GM06990 (cell line): ENCODE measurements around the gene TUBB3.

Experiments used
- DNase-seq: peaks from one replicate; pipeline ENCODE4 v3.0.0-alpha.2; 2011; ENCODE audit not compliant: insufficient read length; ENCODE audit errors: extremely low read depth
- H3K27me3 ChIP-seq: replicated peaks from 2 replicates; pipeline ENCODE4 v1.6.0; 2011; ENCODE audit warnings: low read length; ENCODE audit not compliant: control insufficient read depth, insufficient read depth
- H3K36me3 ChIP-seq: 2 replicates; pipeline ENCODE4 v1.5.1; 2011; ENCODE audit warnings: low read length; ENCODE audit not compliant: control insufficient read depth, insufficient read depth
- H3K4me3 ChIP-seq: replicated peaks from 2 replicates; pipeline ENCODE4 v1.5.1; 2011; ENCODE audit warnings: low read depth, mild to moderate bottlenecking, control low read depth, low read length
- TF ChIP-seq, protein P1 (sequence below): IDR thresholded peaks from 2 replicates; pipeline ENCODE4 v1.5.1; 2011; ENCODE audit warnings: low read length, control low read depth, mild to moderate bottlenecking, inconsistent platforms; ENCODE audit not compliant: insufficient read depth, poor library complexity, severe bottlenecking

Gene TUBB3

DNA sequence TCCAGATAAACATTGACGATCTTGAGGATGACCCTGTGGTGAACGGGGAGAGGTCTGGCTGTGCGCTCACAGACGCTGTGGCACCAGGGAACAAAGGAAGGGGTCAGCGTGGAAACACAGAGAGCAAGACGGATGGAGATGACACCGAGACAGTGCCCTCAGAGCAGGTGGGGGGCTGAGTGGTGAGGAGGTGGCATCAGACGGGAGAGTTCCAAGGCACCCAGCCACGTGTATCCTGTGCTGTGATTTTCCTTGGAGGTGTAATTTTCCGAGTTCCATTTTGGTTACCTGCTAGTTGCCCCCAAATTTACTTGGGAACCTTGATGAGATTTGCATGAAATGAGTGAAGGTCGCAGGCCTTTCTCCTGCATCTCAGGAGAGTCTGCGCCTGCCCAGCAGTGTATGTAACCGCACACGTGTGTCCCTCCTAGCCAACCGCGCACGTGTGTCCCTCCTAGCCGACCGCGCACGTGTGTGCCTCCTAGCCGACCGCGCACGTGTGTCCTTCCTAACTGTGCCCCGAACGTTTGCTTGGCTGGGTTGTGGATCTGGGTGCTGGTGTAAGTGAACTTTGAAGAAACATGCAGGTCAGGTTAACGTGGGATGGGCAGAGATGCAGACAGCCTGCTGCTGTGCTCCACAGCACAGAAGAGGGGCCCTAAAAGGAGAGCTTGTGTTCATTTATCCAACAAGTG lies 39.6 kb upstream of the TUBB3 start:
- Histone ChIP-seq H3K27me3 (no peaks in the 10 kb centered on the region), H3K36me3 (peaks cover 40% of the 10 kb centered on the region), H3K4me3 (no peak overlapping the region)
- DNase-seq, result no peak
- TF ChIP-seq, protein P1, sequence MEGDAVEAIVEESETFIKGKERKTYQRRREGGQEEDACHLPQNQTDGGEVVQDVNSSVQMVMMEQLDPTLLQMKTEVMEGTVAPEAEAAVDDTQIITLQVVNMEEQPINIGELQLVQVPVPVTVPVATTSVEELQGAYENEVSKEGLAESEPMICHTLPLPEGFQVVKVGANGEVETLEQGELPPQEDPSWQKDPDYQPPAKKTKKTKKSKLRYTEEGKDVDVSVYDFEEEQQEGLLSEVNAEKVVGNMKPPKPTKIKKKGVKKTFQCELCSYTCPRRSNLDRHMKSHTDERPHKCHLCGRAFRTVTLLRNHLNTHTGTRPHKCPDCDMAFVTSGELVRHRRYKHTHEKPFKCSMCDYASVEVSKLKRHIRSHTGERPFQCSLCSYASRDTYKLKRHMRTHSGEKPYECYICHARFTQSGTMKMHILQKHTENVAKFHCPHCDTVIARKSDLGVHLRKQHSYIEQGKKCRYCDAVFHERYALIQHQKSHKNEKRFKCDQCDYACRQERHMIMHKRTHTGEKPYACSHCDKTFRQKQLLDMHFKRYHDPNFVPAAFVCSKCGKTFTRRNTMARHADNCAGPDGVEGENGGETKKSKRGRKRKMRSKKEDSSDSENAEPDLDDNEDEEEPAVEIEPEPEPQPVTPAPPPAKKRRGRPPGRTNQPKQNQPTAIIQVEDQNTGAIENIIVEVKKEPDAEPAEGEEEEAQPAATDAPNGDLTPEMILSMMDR, result no peak

DNA sequence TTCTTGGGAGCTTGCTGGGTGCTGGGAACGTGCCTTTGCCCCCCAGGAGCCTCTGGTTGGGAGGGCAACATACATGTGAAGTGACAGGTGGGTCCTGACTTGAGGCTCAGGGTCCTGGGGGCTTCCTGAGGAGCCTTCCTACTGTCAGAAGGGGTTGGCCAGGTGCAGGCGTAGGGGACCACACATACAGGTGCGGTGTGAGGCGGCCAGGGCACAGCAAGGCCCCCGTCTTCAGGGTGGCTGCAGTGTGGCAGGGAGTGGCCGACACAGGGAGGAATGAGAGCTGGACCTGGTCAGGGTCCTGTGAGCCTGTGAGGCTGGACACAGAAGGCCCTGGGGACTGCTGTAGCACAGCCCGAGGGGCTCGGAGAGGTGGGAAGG lies 39.1 kb upstream of the TUBB3 start:
- TF ChIP-seq, protein P1, result no peak
- Histone ChIP-seq H3K4me3 (no peak overlapping the region), H3K27me3 (no peaks in the 10 kb centered on the region), H3K36me3 (peaks cover 36% of the 10 kb centered on the region)
- DNase-seq, result no peak

DNA sequence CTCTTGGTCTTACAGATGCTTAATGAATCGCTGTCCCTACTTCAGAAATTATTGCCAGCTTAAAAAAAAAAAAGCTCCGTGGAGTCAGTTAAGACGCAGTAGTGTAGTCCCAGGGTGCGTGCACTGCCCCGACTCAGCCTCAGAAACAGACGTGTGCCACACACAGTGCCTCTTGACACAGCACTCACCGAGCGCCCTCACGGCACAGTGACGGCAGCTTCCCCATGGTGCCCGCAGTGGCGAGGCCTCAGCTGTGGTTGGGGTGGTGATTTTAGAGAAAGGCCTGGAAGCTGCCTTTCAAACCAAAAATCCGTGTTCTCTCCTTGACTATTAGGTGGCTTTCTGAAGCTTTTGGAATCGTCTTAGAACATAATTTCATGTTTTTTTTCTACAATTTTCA lies 35.9 kb upstream of the TUBB3 start:
- H3K27me3 ChIP-seq, result no peaks in the 10 kb centered on the region
- peaks cover 46% of the 10 kb centered on the region for H3K36me3 ChIP-seq
- H3K4me3 ChIP-seq, result no peak overlapping the region
- no peak for DNase-seq
- TF ChIP-seq, protein P1, result no peak

DNA sequence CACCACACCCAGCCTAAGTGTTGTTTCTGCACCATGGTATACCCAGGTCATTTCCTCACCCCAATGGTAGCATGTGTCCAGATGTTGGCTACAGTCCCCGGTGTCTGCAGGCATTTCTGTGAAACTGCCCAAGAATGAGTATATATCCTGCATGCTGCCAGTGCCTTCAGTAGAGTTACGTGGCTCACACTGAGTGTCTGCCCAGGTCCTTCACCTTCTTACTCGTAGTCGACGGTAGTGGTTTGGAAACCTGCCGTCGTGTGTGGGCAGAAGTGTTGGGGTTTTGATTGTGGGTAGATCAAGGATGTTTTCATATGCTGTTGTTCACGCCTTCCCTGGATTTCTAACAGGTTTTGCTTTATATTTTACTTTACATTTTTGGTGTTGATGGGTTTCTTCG lies 32.9 kb upstream of the TUBB3 start:
- Histone ChIP-seq H3K36me3 (peaks cover 42% of the 10 kb centered on the region), H3K4me3 (no peak overlapping the region), H3K27me3 (no peaks in the 10 kb centered on the region)
- TF ChIP-seq, protein P1, result no peak
- no peak for DNase-seq

DNA sequence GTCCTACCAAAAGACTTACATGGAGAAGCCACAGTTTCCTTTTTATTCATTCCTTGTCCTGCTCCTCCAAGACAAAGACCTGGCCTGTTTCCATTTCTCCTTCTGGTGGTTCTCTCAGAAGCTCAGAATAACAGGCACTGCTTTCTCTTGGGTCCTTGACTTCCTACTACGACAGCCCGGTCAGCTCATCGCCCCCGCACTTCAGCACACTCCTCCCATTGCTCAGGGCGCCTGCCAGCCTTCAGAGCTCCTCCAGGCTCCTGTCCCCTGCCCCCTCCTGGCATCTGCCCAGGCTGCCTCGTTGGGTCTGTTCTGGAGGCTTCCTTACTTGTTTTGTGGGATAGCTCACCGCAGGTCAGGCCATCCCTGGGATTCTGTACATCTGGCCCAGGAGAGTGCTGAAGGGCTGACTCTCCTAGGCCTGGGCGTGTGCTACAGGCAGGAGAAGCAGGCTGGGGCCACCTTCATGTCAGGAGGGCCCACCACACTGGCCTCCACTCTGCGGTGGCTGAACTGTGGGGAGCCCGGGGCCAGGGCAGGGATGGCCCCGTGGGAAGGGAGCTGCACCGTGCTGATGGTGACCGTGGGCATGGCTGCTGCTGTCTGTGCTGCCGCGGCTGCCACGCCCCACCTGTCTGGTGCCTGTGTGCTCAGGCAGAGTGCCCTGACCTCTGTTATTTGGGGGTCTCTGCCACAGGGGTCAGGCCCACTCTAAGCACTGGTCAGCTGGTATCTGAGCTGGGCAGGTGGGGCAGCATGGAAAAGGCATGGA lies 32.1 kb upstream of the TUBB3 start:
- Histone ChIP-seq H3K27me3 (no peaks in the 10 kb centered on the region), H3K36me3 (peaks cover 45% of the 10 kb centered on the region), H3K4me3 (no peak overlapping the region)
- TF ChIP-seq, protein P1, result no peak
- no peak for DNase-seq
